Measurements from ENCODE around the gene BTN1A1.
"Not testable (repeated sequence)": the region's sequence is repeated elsewhere in the genome, so short reads cannot be mapped to it uniquely, and the experiment has no call there.

The BTN1A1 gene

DNA sequence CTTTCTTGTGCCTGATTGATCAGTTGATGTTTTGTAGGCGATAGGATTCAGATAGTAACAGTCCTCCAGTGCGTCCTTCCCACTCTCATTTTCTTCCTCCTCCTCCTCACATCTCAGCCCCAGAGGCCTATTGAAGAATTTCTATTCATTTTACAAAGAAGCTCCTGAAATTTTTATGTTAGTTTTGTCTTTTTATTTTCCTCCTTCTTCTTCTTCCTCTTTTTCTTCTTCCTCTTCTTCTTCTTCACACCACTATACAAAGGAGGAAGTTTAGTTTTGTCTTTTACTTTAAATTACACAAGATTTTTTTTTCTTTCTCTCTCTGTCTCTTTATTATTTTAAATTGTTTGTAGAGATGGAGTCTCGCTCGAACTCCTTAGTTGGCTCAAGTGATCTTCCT is 23.2 kb upstream of the BTN1A1 start:
- DNase-seq (ENCODE audit: low spot score), result no peak

DNA sequence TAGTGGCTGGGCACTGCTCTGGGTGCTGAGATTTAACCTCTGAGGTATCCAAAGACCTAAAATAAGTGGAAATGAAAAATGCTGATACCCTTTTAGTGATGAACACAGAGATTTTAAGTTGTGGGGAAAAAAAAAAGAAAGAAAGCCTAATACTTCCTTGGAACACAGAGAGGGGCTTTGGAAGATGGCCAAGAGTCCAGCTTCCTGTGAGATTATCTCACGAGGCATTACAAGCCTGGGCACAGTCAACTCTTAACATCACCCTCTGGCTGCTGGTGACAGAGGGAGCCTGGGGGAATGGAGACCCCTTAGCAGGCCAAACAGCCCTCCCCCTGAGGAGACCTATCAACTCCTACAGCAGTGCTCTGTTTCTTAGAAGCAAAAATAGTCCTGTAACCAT is 22.7 kb upstream of the BTN1A1 start:
- DNase-seq (ENCODE audit: low spot score), result no peak

DNA sequence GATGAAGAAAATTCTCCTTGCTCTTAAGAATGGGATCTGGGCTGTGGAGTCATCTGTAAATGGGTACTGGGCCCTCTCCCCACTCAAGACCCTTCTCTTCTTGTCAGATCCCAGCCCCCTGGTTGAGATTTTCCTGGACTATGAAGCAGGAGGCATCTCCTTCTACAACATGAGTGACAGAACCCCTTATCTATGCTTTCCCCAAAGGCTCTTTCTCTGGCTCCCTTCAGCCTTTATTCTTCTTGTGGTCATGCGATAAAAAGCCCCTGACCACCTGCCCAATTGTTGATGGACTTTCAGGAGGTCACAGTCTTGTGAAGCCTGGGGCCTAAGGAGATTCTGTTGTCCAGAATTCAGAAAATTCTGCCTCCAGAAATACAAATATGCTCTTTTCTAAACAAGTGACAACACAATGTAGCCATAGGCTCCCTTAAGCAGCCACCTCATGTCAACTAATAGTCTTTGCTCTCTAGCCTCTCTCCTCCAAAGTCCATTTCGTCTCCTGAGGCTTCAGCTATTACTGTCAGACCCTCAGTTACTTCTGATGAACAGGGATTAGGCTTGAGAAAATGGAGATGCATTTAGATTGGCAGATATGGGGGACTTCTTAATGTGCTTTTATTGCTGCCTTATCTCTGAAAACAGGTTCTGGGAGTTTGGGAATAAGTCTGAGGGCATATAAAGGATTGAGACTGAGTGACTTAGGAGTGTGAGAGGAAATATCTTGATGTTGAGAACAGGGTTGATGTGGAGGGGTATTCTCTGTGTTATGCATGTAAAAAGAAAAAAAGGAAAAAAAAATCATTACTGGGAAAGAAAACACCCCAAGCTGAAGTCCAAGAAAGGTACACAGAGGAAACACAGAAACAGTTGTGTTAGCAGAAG is 21.8 kb upstream of the BTN1A1 start:
- DNase-seq (ENCODE audit: low spot score), result no peak

DNA sequence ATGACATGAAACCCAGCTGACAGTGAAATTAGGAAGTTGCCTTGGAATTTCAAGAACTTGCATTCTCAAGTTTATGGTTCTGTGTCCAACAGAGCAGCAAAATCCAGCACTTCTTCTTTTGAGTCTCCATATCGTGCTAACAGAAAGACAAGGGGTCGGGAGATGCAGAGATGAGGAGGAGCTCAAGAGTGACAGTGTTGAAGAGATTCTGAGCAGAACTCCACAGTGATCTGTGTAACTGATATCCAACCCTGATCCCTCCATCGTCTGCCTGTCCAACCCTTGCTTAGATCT is 21.2 kb upstream of the BTN1A1 start:
- no peak for DNase-seq (ENCODE audit: low spot score)

DNA sequence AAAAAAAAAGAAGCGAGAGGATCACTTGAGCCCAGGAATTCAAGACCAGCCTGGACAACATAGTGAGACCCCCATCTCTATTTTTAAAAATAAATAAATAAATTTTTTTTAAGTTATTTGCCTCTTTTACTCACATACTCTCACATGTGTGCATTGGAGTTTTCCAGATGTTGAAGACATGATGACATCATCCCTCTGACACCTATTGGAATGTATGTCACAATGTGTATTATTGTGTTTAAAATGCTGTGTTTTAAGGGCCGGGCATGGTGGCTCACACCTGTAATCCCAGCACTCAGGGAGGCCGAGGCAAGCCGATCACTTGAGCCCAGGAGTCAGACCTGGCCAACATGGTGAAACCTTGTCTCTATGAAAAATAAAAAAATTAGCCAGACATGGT is 17.8 kb upstream of the BTN1A1 start:
- no peak for DNase-seq (ENCODE audit: low spot score)

DNA sequence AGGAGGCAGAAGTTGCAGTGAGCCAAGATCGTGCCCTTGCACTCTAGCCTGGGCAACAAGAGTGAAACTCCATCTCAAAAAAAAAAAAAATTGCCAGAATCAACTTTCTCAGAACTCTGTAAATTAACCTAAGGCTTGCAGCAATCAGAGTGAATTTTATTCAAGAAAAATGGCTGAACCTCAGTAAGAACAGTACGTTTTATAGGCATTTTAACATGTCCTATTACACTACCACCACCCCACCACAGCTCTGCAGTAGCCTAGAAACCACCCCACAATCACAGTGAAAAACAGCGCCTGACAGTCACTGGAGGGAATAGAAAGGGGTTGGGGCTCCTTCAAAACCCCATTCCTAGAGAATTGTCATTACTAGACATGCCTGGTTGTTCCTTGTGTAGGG is 16.4 kb upstream of the BTN1A1 start:
- no peak for DNase-seq (ENCODE audit: low spot score)

DNA sequence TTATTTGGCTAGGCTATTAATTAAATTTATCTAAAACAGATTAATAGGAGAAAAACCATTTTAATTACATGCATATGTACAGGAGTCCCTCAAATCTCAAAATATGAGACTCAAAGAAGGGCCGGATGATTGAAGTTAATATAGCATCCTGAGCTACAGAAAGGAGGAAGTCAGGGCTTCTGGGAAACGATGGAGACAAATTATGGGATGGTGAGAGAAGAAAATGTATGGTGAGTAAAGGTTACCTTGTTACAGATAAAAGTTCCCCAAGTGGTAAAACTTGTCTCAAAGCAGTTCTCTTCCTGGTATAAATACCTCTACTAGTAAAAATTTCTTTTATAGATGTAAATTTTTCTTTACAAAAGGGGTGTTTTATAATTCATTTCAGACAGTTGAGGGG is 15.9 kb upstream of the BTN1A1 start:
- no peak for DNase-seq (ENCODE audit: low spot score)

DNA sequence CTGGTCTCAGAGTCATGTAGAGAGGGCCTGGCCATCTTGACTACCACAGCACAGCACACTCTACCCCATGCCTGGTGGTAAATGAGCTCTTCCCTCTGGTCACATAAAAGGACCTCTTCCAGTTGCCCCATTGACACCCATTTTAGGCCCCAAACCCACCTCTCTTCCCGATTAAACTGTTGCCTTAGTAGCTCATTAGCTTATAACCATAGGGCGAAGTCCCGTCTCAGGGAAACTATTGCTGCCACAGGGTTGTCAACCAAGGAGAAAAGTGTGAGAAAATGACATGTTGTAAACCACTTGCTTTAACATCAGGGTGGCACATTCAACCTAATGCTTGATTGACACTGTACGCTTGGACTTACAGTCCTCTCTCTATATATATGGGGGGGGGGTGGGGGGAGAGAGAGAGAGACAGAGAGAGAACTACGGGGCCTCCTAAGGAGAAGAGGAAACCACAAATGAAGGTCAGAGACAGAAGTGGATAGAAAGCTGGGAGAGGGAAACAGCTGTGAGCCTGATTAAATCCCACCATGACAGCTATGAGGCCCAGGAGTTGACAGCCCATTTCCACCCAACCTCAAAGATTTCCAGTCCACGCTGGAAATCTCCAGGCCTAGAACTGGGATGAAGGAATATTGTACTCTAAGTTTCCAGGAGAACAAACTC is 14.9 kb upstream of the BTN1A1 start:
- DNase-seq (ENCODE audit: low spot score), result no peak

DNA sequence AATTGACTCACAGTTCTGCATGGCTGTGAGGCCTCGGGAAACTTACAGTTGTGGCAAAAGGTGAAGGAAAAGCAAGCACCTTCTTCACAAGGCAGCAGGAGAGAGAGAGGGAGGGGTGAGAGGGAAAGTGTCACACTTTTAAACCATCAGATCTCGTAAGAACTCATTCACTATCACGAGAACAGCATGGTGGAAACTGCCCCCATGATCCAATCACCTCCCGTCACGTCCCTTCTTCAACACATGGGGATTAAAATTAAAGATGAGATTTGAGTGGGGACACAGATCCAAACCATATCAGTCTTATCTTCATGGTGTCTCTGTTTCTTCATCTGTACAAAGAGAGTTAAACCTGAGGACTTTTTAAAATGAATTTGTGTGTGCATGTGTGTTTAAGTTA is 13.7 kb upstream of the BTN1A1 start:
- no peak for DNase-seq (ENCODE audit: low spot score)

DNA sequence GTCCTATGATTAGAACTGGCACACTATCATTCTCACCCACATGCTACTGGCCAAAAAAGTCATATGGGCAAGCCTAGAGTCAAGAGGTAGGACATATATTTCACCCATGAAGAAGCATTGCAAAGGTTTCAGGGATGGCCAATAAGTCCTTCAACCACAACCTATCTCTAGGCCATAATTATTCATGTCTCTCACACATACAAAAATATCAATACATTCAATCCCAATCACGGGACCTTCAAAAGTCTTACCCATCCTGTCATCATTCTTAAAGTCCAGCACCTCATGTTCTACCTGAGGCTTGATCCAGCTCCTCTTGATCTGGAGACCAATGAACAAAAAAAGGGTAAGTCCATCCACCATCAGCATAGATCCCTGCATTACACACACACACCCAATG is 12.6 kb upstream of the BTN1A1 start:
- DNase-seq (ENCODE audit: low spot score), result no peak

DNA sequence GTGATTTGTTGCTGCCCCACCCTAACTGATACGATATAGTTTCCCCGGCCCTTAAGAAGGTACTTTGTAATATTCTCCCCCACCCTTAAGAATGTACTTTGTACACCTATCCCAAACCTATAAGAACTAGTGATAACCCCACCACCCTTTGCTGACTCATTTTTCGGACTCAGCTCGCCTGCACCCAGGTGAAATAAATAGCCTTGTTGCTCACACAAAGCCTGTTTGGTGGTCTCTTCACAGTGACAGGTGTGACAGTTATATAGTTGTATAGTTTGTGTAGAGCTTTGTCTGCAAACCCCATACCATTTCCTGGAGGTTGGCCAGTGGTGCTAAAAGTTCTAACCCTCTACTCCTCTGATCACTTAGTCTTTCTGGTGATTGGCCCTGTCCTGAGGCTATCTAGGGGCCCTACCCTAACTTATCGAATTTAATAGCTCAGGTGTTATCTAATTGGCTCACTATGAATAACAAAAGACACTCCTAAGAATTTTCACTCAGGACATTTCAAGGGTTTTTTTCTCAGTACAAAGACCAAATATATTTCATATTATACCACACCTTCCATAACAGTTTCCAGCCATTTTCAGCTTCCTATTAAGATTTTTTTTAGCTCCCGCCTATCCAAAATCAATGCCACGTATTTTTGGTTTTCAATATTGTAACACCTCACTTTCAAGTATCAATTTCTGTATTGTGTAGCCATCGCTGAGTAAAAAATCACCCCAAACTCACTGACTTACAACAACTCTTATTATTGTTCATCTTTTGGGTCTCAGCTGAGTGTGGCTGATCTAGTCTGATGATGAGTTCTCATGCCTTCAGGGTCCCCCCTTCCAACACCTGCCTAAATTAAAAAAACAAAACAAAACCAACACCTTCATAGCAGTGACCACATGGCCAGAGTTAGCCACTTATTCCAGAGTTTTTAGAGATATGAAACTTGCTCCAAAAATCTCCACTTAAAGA is 9.8 kb upstream of the BTN1A1 start:
- DNase-seq (ENCODE audit: low spot score), result no peak

DNA sequence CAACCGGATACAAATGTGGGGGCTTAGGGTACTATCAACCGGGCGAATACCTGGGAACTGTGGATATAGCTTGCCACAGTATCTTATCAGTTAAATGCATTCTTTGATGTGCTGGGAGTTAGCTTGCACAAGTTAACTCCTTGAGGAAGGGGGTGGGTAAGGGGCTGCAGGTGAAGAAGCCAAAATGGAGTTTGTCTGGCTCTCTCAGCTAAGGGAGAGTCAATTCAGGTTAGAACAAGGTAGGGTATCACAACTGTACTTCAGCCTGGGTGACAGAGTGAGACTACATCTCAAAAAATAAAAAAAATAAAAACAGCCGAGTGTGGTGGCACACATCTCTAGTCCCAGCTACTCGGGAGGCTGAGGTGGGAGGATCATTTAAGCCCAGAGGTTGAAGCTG is 8.5 kb upstream of the BTN1A1 start:
- DNase-seq (ENCODE audit: low spot score), result no peak

DNA sequence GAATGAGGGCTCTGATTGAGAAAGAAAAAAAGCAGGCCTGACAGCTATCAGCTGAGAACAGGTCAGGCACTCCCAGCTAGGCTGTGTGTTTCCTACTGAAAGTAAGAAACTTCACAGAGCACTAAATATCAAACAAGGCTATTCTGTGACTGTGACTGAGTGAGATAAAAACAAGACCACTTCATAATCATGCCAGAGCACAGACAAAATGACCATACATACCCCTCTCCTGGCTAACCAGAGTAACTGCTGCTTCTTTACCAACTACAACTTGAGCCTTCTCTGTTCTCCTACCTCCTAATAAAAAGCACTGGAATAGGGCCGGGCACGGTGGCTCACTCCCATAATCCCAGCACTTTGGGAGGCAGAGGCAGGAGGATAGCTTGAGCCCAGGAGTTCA is 6.8 kb upstream of the BTN1A1 start:
- peak; percentile 47 for DNase-seq (ENCODE audit: low spot score)

DNA sequence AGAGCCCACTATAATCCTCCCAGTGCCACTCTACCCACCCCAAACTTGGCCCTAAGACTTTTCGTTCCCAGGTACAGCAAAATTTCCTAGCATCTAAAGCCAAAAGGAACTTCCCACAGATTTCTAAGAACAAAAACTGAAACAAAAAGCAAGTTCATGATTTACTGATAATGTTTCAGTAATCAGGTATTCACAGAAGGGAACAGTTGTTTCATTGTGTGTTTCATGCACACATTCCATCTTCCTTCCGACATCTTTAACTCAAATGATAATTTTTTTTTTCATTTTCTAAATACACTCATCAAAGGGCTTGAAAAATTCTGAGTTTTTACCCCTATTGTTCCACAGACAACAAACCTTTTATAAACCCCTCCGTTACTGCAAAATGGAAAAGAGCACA is 6.0 kb upstream of the BTN1A1 start:
- no peak for DNase-seq (ENCODE audit: low spot score)

DNA sequence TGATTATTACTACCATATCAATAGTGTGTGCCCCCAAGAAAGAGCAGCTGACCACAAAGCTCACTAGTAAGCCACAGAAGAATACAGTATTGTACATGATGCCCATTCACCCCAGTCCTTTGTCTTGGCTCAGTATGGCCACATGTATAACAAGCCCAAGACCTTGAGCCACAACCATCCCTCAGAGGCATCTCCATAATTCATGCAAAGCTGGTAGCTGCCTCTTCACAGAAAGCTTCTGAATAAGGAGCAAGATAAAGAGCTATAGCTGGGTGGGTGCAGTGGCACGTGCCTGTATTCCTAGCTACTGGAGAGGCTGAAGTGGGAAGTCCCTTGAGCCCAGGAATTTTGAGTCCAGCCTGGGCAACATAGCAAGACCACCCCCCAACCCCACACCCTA is 4.8 kb upstream of the BTN1A1 start:
- no peak for DNase-seq (ENCODE audit: low spot score)

DNA sequence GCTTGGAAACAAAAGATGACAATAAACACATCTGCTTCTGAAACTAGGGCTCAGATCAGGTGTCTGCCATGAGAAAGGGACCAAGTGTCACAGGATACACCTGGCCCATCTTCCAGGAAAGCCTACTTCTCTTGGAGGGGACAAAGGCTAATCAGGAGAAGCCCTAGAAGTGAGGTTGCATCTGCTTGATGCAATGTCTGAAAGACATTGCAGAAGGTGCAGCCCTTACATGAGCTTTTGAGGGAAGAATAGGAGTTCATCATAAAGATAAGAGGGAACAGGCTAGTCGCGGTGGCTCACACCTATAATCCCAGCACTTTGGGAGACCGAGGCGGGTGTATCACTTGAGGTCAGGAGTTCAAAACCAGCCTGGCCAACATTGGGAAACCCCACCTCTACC is 2.5 kb upstream of the BTN1A1 start:
- DNase-seq (ENCODE audit: low spot score), result no peak

DNA sequence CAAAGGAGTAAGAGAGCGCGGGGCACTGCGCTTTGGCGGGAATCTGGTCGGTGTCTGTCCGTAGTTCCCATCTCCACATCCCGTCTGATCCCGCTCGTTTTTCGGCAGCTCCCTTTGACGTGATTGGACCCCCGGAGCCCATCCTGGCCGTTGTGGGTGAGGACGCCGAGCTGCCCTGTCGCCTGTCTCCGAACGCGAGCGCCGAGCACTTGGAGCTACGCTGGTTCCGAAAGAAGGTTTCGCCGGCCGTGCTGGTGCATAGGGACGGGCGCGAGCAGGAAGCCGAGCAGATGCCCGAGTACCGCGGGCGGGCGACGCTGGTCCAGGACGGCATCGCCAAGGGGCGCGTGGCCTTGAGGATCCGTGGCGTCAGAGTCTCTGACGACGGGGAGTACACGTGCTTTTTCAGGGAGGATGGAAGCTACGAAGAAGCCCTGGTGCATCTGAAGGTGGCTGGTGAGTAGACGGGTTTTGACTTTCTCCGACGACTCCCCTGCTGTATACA is 1.4 kb downstream of the BTN1A1 start:
- DNase-seq (ENCODE audit: low spot score), result no peak

DNA sequence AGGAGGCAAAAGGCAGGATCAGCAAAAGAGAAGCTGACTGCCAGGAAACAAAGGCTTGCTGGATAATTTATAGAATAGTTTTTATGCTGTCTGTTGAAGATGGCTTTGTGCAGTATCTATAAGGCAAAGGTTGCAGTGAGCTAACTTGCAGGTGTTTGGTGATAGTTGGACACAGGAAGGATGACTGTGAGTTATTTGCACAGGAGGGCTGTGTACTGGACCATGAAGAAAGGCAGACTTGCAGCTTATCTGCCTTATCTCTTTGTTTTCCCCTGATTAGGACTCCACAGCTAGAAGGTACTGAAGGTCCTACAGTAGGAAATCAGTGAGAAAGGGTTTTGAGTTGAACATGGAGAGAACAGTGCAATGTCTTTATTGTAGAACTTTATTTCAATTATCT is 2.1 kb downstream of the BTN1A1 start:
- DNase-seq (ENCODE audit: low spot score), result no peak

DNA sequence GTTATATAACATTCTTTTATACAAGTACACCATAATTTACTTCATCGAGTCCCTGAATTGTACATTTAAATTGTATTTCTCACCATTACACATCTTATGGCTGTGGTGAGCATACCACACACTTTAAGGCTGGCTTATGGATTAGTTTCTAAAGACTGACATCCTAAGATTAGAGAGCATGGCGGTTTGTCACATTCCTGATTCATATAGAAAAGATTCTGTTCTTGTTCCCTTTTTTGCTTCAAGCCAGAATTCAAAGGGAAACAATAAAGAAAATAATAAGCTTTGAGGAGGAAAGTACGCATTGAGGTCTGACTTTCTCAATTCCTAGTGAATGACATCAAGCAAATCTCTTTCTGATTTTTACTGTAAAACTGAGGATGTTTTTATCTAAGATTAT is 2.5 kb downstream of the BTN1A1 start:
- DNase-seq (ENCODE audit: low spot score), result no peak

DNA sequence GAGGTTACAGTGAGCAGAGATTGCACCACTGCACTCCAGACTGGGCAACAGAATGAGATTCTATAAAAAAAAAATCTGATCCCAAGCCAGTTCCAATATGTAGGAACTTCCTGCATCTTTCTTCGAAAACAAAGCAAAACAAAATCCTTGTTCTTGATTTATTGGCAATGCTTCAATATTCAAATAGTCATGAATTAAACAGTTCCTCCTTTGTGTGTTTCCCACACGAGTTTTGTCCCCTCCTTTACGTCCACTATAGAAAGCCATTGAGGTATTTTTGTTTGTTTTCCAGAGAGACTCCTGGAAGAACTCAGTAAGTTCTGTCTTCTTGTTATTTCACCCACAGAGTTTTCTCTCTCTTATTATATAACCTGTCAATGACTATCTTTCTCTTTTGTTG is 7.6 kb downstream of the BTN1A1 start:
- no peak for DNase-seq (ENCODE audit: low spot score)

DNA sequence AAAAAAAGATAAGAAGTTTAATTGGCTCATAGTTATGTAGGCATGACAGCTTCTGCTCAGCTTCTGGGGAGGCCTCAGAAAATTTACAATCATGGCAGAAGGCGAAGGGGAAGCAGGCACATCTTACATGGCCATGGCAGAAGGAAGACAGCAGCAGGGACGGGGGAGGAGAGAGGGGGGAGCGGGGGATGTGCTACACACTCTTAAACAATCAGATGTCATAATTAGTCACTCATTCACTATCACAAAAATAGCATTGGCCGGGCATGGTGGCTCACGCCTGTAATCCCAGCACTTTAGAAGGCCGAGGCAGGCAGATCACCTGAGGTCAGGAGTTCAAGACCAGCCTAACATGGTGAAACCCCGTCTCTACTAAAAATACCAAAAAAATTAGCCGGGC is 10.9 kb downstream of the BTN1A1 start:
- DNase-seq (ENCODE audit: low spot score), result not testable (repeated sequence)

DNA sequence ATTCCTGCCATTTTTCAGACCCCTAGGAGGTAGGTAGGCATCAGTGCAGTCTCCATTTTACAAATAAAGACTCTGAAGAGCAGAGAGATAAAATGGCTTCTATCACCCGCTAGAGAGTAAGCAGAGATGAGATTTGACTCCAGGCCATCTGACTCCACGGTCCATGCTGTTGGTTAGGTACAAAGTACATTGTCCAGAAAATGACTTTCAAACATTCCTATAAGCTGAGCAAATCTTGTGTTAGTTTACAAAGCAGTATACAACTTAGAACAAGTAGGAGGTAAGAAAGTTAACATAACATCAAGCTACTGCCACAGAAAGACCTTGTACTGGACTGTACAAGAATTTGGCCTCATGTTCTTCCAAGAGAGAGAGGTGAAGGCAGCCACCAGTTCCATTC is 14.9 kb downstream of the BTN1A1 start:
- no peak for DNase-seq (ENCODE audit: low spot score)

Measured in hepatic stellate cell (primary cell).